GM18511 (cell line): ENCODE measurements around the gene PCDHB2.
"Not testable (repeated sequence)": the region's sequence is repeated elsewhere in the genome, so short reads cannot be mapped to it uniquely, and the experiment has no call there.

Experiments used
- ATAC-seq: cut with Tn5 transposase; IDR thresholded peaks from one replicate; pipeline ENCODE4 v1.9.1; 2021; ENCODE audit warnings: mild to moderate bottlenecking, moderate library complexity; ENCODE audit not compliant: unreplicated experiment

Gene PCDHB2

GRCh38 chr5:141094481-141095262 is at the start of gene PCDHB2:
Gene PCDHB2, plus strand, starts transcription at chr5:141094615. Its CDS starts 176 bp downstream, at chr5:141094791.
- ATAC-seq: no peak

- no peak for ATAC-seq
These were observed 43.5 kb upstream of the PCDHB2 start, which contains the start of gene PCDHB1 for GRCh38 chr5:141050622-141051520. Gene PCDHB1, plus strand, starts transcription at chr5:141051374. Its CDS starts 97 bp downstream, at chr5:141051471.

GRCh38 chr5:141051521-141051866 is 42.9 kb upstream of the PCDHB2 start:
- ATAC-seq: no peak

- ATAC-seq: no peak
These were observed 16.6 kb upstream of the PCDHB2 start for GRCh38 chr5:141077826-141078225.

- no peak for ATAC-seq
These were observed 12.2 kb upstream of the PCDHB2 start for GRCh38 chr5:141082228-141082627.

- ATAC-seq: no peak
These were observed 9.9 kb upstream of the PCDHB2 start for GRCh38 chr5:141084487-141084989.

- ATAC-seq: no peak
These were observed 837 bp downstream of the PCDHB2 start for GRCh38 chr5:141095263-141095641.

- not testable (repeated sequence) for ATAC-seq
These were observed 1.8 kb downstream of the PCDHB2 start for GRCh38 chr5:141096181-141096580.

- not testable (repeated sequence) for ATAC-seq
These were observed 2.2 kb downstream of the PCDHB2 start for GRCh38 chr5:141096586-141096985.

- no peak for ATAC-seq
These were observed 5.9 kb downstream of the PCDHB2 start, which contains the start of gene PCDHB3 for GRCh38 chr5:141100243-141100805. Gene PCDHB3, plus strand, starts transcription at chr5:141100473. Its CDS starts 177 bp downstream, at chr5:141100650.

GRCh38 chr5:141101059-141101458 is 6.6 kb downstream of the PCDHB2 start:
- ATAC-seq: no peak

- not testable (repeated sequence) for ATAC-seq
These were observed 7.7 kb downstream of the PCDHB2 start for GRCh38 chr5:141102070-141102469.

- not testable (repeated sequence) for ATAC-seq
These were observed 8.1 kb downstream of the PCDHB2 start for GRCh38 chr5:141102471-141102870.

GRCh38 chr5:141105350-141105749 is 10.9 kb downstream of the PCDHB2 start:
- no peak for ATAC-seq

- ATAC-seq: no peak
These were observed 24.8 kb downstream of the PCDHB2 start for GRCh38 chr5:141119250-141119649.

- ATAC-seq: no peak
These were observed 27.1 kb downstream of the PCDHB2 start, which contains the start of gene PCDHB4 for GRCh38 chr5:141121563-141121962. Gene PCDHB4, plus strand, starts transcription at chr5:141121818. Its CDS starts 181 bp downstream, at chr5:141121999.

GRCh38 chr5:141121985-141122384 is 27.6 kb downstream of the PCDHB2 start:
- ATAC-seq: no peak

GRCh38 chr5:141123396-141124135 is 29.2 kb downstream of the PCDHB2 start:
- not testable (repeated sequence) for ATAC-seq

GRCh38 chr5:141127305-141127704 is 32.9 kb downstream of the PCDHB2 start:
- no peak for ATAC-seq

GRCh38 chr5:141135030-141135717 is 40.8 kb downstream of the PCDHB2 start, which contains the start of gene PCDHB5:
Gene PCDHB5, plus strand, starts transcription at chr5:141135206. Its CDS starts 229 bp downstream, at chr5:141135435.
- no peak for ATAC-seq
